IMR-90 (cell line): ENCODE measurements around the gene IL22RA2. TPM values are rescaled to one million over a fixed set of nuclear protein-coding genes. Genes with fewer than 3 reads are reported as not detected.

Experiments used
- ATAC-seq: fragments of 200-7000 bp; cut with Tn5 transposase; 2 replicates; pipeline ENCODE4 v1.9.1; 2020; ENCODE audit warnings: low read depth, mild to moderate bottlenecking, moderate library complexity
- BruUV-seq: library from RNA; stranded (reverse); fragments of 400-500 nt; replicated peaks from 2 replicates; lab custom pipeline; 2021; lab: Mats Ljungman, UMichigan
- CTCF ChIA-PET: fragments of 300-600 bp; formaldehyde crosslinking; extraction: SDS; loops from one replicate; lab custom pipeline; 2021; ENCODE audit warnings: antibody characterized with exemption; lab: Yijun Ruan, JAX
- POLR2A ChIA-PET: fragments of 300-600 bp; sonication (Branson Sonifier 250); formaldehyde crosslinking; loops from one replicate; lab custom pipeline; 2022; ENCODE audit warnings: antibody characterized with exemption; ENCODE audit not compliant: unreplicated experiment; lab: Charles Lee
- DNase-seq: peaks from one replicate; pipeline ENCODE4 v3.0.0; 2013
- H2AFZ ChIP-seq: replicated peaks from 2 replicates; pipeline ENCODE3; 2013; ENCODE audit warnings: low read length, mild to moderate bottlenecking; ENCODE audit not compliant: poor library complexity
- H2AK5ac ChIP-seq: 2 replicates; pipeline ENCODE4 v1.6.1; 2013; ENCODE audit warnings: low read depth, low read length, inconsistent platforms
- H2AK9ac ChIP-seq: replicated peaks from 2 replicates; pipeline ENCODE3; 2013; ENCODE audit warnings: mild to moderate bottlenecking, low read depth, low read length, moderate library complexity; ENCODE audit not compliant: poor library complexity
- H2BK120ac ChIP-seq: 2 replicates; pipeline ENCODE4 v1.6.1; 2013; ENCODE audit warnings: low read depth, low read length, inconsistent platforms
- H2BK15ac ChIP-seq: 3 replicates; pipeline ENCODE4 v1.6.1; 2013; ENCODE audit warnings: low read depth, low read length, inconsistent platforms
- H2BK20ac ChIP-seq: 2 replicates; pipeline ENCODE4 v1.6.1; 2013; ENCODE audit warnings: low read depth, mild to moderate bottlenecking, inconsistent platforms, low read length, moderate library complexity
- H2BK5ac ChIP-seq: 2 replicates; pipeline ENCODE4 v1.6.1; 2013; ENCODE audit warnings: mild to moderate bottlenecking, low read depth, low read length, inconsistent platforms; ENCODE audit not compliant: poor library complexity, severe bottlenecking
- H3K14ac ChIP-seq: replicated peaks from 2 replicates; pipeline ENCODE4 v1.6.1; 2013; ENCODE audit warnings: low read depth, low read length, inconsistent platforms
- H3K18ac ChIP-seq: 2 replicates; pipeline ENCODE4 v1.6.1; 2013; ENCODE audit warnings: low read depth, low read length, control low read depth
- H3K23ac ChIP-seq: 2 replicates; pipeline ENCODE4 v1.6.1; 2013; ENCODE audit warnings: low read depth, low read length, inconsistent platforms
- H3K27ac ChIP-seq: 2 replicates; pipeline ENCODE4 v1.5.1; 2013; ENCODE audit warnings: mild to moderate bottlenecking, control low read depth, low read length; ENCODE audit not compliant: insufficient read depth
- H3K27me3 ChIP-seq: 2 replicates; pipeline ENCODE4 v1.6.1; 2013; ENCODE audit warnings: low read length; ENCODE audit not compliant: control insufficient read depth, insufficient read depth
- H3K36me3 ChIP-seq: 2 replicates; pipeline ENCODE4 v1.6.1; 2013; ENCODE audit warnings: low read length, mixed read lengths; ENCODE audit not compliant: control insufficient read depth, insufficient read depth
- H3K4ac ChIP-seq: 2 replicates; pipeline ENCODE4 v1.6.1; 2013; ENCODE audit warnings: low read depth, low read length, inconsistent platforms
- H3K4me1 ChIP-seq: 2 replicates; pipeline ENCODE4 v1.6.1; 2013; ENCODE audit warnings: low read length, mixed read lengths; ENCODE audit not compliant: control insufficient read depth, insufficient read depth
- H3K4me2 ChIP-seq: 2 replicates; pipeline ENCODE4 v1.6.1; 2013; ENCODE audit warnings: low read depth, mild to moderate bottlenecking, control low read depth, low read length, moderate library complexity
- H3K4me3 ChIP-seq: 2 replicates; pipeline ENCODE4 v1.5.1; 2013; ENCODE audit warnings: low read depth, mild to moderate bottlenecking, control low read depth, low read length, moderate library complexity; ENCODE audit not compliant: insufficient read depth
- H3K56ac ChIP-seq: 2 replicates; pipeline ENCODE4 v1.6.1; 2013; ENCODE audit warnings: low read length, inconsistent platforms; ENCODE audit not compliant: insufficient read depth; ENCODE audit errors: extremely low read depth
- H3K79me1 ChIP-seq, 2 experiments: 2 replicates each; pipeline ENCODE4 v1.6.1; 2013; ENCODE audit warnings: low read length in 2 of 2, inconsistent platforms in 1 of 2, low read depth in 1 of 2
- H3K9ac ChIP-seq: 2 replicates; pipeline ENCODE4 v1.6.1; 2013; ENCODE audit warnings: low read depth, low read length, control low read depth
- H3K9me1 ChIP-seq: 2 replicates; pipeline ENCODE4 v1.6.1; 2013; ENCODE audit warnings: low read length, inconsistent platforms; ENCODE audit not compliant: insufficient read depth
- H3K9me3 ChIP-seq: 2 replicates; pipeline ENCODE4 v1.6.1; 2013; ENCODE audit warnings: low read length; ENCODE audit not compliant: control insufficient read depth, insufficient read depth
- H4K20me1 ChIP-seq: 2 replicates; pipeline ENCODE4 v1.6.1; 2013; ENCODE audit warnings: low read length, inconsistent platforms; ENCODE audit not compliant: insufficient read depth
- H4K5ac ChIP-seq: 2 replicates; pipeline ENCODE4 v1.6.1; 2013; ENCODE audit warnings: mild to moderate bottlenecking, low read depth, low read length, control low read depth
- H4K8ac ChIP-seq, 2 experiments: 2 replicates each; pipeline ENCODE4 v1.6.1; 2013; ENCODE audit warnings: low read depth in 2 of 2, low read length in 2 of 2, control low read depth in 1 of 2, inconsistent platforms in 1 of 2
- H4K91ac ChIP-seq: 2 replicates; pipeline ENCODE4 v1.6.1; 2013; ENCODE audit warnings: low read depth, low read length, inconsistent platforms; ENCODE audit not compliant: insufficient read depth
- CEBPB ChIP-seq: IDR thresholded peaks from 2 replicates; pipeline ENCODE4 v1.6.1; 2012; ENCODE audit warnings: low read depth, low read length, improper control_type of control experiment
- CHD1 ChIP-seq: IDR thresholded peaks from 2 replicates; pipeline ENCODE4 v1.6.1; 2012; ENCODE audit warnings: low read depth, low read length, improper control_type of control experiment
- MAZ ChIP-seq: IDR thresholded peaks from 2 replicates; pipeline ENCODE4 v1.6.1; 2012; ENCODE audit warnings: low read depth, mild to moderate bottlenecking, low read length, improper control_type of control experiment, moderate library complexity, borderline replicate concordance
- MXI1 ChIP-seq: IDR thresholded peaks from 2 replicates; pipeline ENCODE4 v1.6.1; 2012; ENCODE audit warnings: low read depth, mild to moderate bottlenecking, low read length, moderate library complexity, borderline replicate concordance
- NFE2L2 ChIP-seq: fragments of 150-350 bp; IDR thresholded peaks from 2 replicates; pipeline ENCODE4 v1.6.1; 2016; ENCODE audit warnings: low read depth, mild to moderate bottlenecking, low read length
- RAD21 ChIP-seq: IDR thresholded peaks from 2 replicates; pipeline ENCODE4 v1.6.1; 2012; ENCODE audit warnings: low read length, improper control_type of control experiment
- RCOR1 ChIP-seq: IDR thresholded peaks from 2 replicates; pipeline ENCODE4 v1.6.1; 2012; ENCODE audit warnings: mild to moderate bottlenecking, low read length, improper control_type of control experiment; ENCODE audit not compliant: insufficient replicate concordance
- WGBS, 2 experiments: methylation state at CpG; one replicate each; pipeline versions ENCODE4 v1.1.5 to v1.1.7; 2013; ENCODE audit warnings: missing lambda C conversion rate in 2 of 2; ENCODE audit not compliant: insufficient read length in 1 of 2; ENCODE audit errors: extremely low coverage in 2 of 2; 5-methylcytosine and 5-hydroxymethylcytosine counted together
- dilution Hi-C: fragments of 300-500 bp; cut with HindIII; formaldehyde crosslinking; loops from one replicate; pipeline ENCODE4 v1.14.3; 2018; ENCODE audit warnings: low sequenced_read_pairs; ENCODE audit not compliant: unreplicated experiment
- in situ Hi-C: fragments of 300-500 bp; cut with MboI; formaldehyde crosslinking; loops from 3 replicates; pipeline ENCODE4 v1.14.3; 2019; ENCODE audit warnings: low sequenced_read_pairs, inconsistent platforms, mixed read lengths
- intact Hi-C: fragments of 100-400 bp; cut with micrococcal nuclease; formaldehyde crosslinking; loops from 2 replicates; pipeline ENCODE4 v1.10.0; 2022
- polyA plus RNA-seq, 3 experiments: library from polyadenylated mRNA; depleted of rRNA; stranded (reverse); fragments of >200 nt; gene quantifications; 2 replicates each; pipeline ENCODE4 v1.2.3, GENCODE V29; 2012; ENCODE audit warnings: low replicate concordance in 1 of 3
- total RNA-seq: library from RNA; depleted of rRNA; stranded (reverse); fragments of >200 nt; gene quantifications from 2 replicates; pipeline ENCODE4 v1.2.3, GENCODE V29; 2012
- TF ChIP-seq, protein P1 (sequence below): fragments of 150-350 bp; IDR thresholded peaks from 2 replicates; pipeline ENCODE4 v1.6.1; 2017; ENCODE audit warnings: mild to moderate bottlenecking, antibody characterized with exemption, low read length, low read depth

Gene IL22RA2
- total and polyA plus RNA-seq, 2 of the 4 experiments (the other 2 are of a cell fraction) = not detected

DNA sequence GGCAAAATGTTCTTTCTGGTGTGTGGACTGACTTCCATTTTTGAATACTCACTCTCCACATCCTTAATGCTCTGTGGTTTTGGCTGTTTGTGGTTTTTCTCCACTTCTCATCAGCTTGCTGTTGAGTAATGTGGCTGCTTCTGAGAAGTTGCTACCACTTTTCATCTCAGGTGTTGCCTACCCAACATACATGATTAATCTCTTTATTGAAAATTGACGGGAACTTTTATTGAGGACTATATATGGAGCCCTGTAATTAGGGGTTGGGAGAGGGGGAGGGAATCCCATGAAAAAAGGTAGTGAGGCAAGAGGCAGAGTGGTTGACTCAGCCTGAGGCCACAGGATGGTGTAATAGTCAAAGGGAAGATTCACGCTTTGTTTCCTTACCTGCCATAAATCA is 17.6 kb downstream of the IL22RA2 start:
- no peaks in the 10 kb centered on the region for H4K20me1 ChIP-seq
- no peak overlapping the region for H2BK120ac ChIP-seq
- H2AFZ ChIP-seq = no peak overlapping the region
- H3K4me2 ChIP-seq = no peak overlapping the region
- H3K23ac ChIP-seq = no peak overlapping the region
- no peak overlapping the region for H3K27ac ChIP-seq
- no peaks in the 10 kb centered on the region for H3K36me3 ChIP-seq
- in situ Hi-C loops = no loop called here
- no peak overlapping the region for H3K18ac ChIP-seq
- H3K4me1 ChIP-seq = no peaks in the 10 kb centered on the region
- H2BK5ac ChIP-seq = no peak overlapping the region
- H3K9ac ChIP-seq = no peak overlapping the region
- H2BK20ac ChIP-seq = no peak overlapping the region
- no peak overlapping the region for H4K5ac ChIP-seq
- TF ChIP-seq RAD21 (no peak), CHD1 (no peak), CEBPB (no peak), MXI1 (no peak), RCOR1 (no peak), MAZ (no peak), NFE2L2 (no peak)
- TF ChIP-seq, protein P1, sequence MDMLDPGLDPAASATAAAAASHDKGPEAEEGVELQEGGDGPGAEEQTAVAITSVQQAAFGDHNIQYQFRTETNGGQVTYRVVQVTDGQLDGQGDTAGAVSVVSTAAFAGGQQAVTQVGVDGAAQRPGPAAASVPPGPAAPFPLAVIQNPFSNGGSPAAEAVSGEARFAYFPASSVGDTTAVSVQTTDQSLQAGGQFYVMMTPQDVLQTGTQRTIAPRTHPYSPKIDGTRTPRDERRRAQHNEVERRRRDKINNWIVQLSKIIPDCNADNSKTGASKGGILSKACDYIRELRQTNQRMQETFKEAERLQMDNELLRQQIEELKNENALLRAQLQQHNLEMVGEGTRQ = no peak
- POLR2A ChIA-PET = no interaction called here
- no peak overlapping the region for H3K56ac ChIP-seq
- no peak overlapping the region for H3K4me3 ChIP-seq
- H2AK5ac ChIP-seq = no peak overlapping the region
- dilution Hi-C loops = no loop called here
- DNase-seq = no peak
- no peak overlapping the region for H3K4ac ChIP-seq
- no TSS peak for BruUV-seq
- no peaks in the 10 kb centered on the region for H3K79me1 ChIP-seq
- no peak overlapping the region for H2AK9ac ChIP-seq
- no peak for ATAC-seq
- CTCF ChIA-PET = no interaction called here
- H3K9me1 ChIP-seq = no peaks in the 10 kb centered on the region
- intact Hi-C loops = no loop called here
- H4K8ac ChIP-seq = no peak overlapping the region
- no peak overlapping the region for H2BK15ac ChIP-seq
- WGBS, 2 experiments = no CpG with 5 or more reads among the region's 2 CpGs
- no peaks in the 10 kb centered on the region; the same call in 1 of the 2 replicates for H3K27me3 ChIP-seq
- no peak overlapping the region for H3K14ac ChIP-seq
- H3K9me3 ChIP-seq = no peaks in the 10 kb centered on the region
- no peak overlapping the region for H4K91ac ChIP-seq
